ENCODE results near the gene TOR2A.

GRCh38 chr9:127720865-127721227 is 14.2 kb downstream of the TOR2A start:
- TF ChIP-seq EP300 (IDR thresholded peaks at IDR 0.05) (no peak), POLR2A (IDR thresholded peaks at IDR 0.05) (no peak)

All from ovary (tissue), 1 donor.